Stimulated activated CD4-positive, alpha-beta T cell treated with anti-CD3 and anti-CD28 coated beads, Interleukin-2, amount 100 ng/mL, for 4 hours (primary cell): ENCODE data around the gene TMCC3.
"Not testable (repeated sequence)": the region's sequence is repeated elsewhere in the genome, so short reads cannot be mapped to it uniquely, and the experiment has no call there.

ENCODE experiments used
- DNase-seq: peaks from one replicate; pipeline ENCODE4 v3.0.0-alpha.2; 2020; ENCODE audit warnings: low read depth

Gene TMCC3

GRCh38 chr12:94566345-94566744 lies 84.0 kb downstream of the TMCC3 start:
- DNase-seq, result no peak

GRCh38 chr12:94565683-94566082 lies 84.7 kb downstream of the TMCC3 start:
- no peak for DNase-seq

- DNase-seq, result no peak
Observed at GRCh38 chr12:94563286-94563685, 87.1 kb downstream of the TMCC3 start.

GRCh38 chr12:94561943-94562411 lies 88.4 kb downstream of the TMCC3 start:
- DNase-seq, result no peak

- peak; percentile 1 for DNase-seq
Observed at GRCh38 chr12:94560431-94561221, 89.7 kb downstream of the TMCC3 start.

- DNase-seq, result no peak
Observed at GRCh38 chr12:94558612-94559011, 91.7 kb downstream of the TMCC3 start.

GRCh38 chr12:94557746-94558295 lies 92.5 kb downstream of the TMCC3 start:
- no peak for DNase-seq

- DNase-seq, result no peak
Observed at GRCh38 chr12:94555687-94556086, 94.7 kb downstream of the TMCC3 start.

- DNase-seq, result no peak
Observed at GRCh38 chr12:94553875-94554274, 96.5 kb downstream of the TMCC3 start.

GRCh38 chr12:94553130-94553519 lies 97.2 kb downstream of the TMCC3 start:
- no peak for DNase-seq

GRCh38 chr12:94551810-94552209 lies 98.5 kb downstream of the TMCC3 start:
- DNase-seq, result no peak

GRCh38 chr12:94550964-94551363 lies 99.4 kb downstream of the TMCC3 start:
- no peak for DNase-seq

GRCh38 chr12:94548833-94549232 lies 101.5 kb downstream of the TMCC3 start:
- DNase-seq, result not testable (repeated sequence)

GRCh38 chr12:94545935-94546771 lies 104.2 kb downstream of the TMCC3 start:
- no peak for DNase-seq

- DNase-seq, result no peak
Observed at GRCh38 chr12:94544355-94544754, 106.0 kb downstream of the TMCC3 start.

- DNase-seq, result no peak
Observed at GRCh38 chr12:94538318-94538717, 112.0 kb downstream of the TMCC3 start.

- no peak for DNase-seq
Observed at GRCh38 chr12:94536040-94536965, 114.1 kb downstream of the TMCC3 start.

GRCh38 chr12:94535510-94535921 lies 114.8 kb downstream of the TMCC3 start:
- DNase-seq, result no peak

GRCh38 chr12:94534774-94535509 lies 115.4 kb downstream of the TMCC3 start:
- DNase-seq, result no peak

- DNase-seq, result no peak
Observed at GRCh38 chr12:94534278-94534677, 116.1 kb downstream of the TMCC3 start.
